Colonic mucosa (tissue), 4 donors: ENCODE measurements around the gene HOOK1. TPM values are rescaled to one million over a fixed set of nuclear protein-coding genes. Genes with fewer than 3 reads are reported as not detected.

Source experiments
- DNase-seq: peaks from one replicate; pipeline ENCODE4 v3.0.0-alpha.2; 2020
- H3K27ac ChIP-seq: fragments of 200-600 bp; one replicate; pipeline ENCODE4 v1.8.0; 2021
- H3K27me3 ChIP-seq: fragments of 200-600 bp; one replicate; pipeline ENCODE4 v1.8.0; 2021
- H3K36me3 ChIP-seq: fragments of 200-600 bp; one replicate; pipeline ENCODE4 v1.8.0; 2021
- H3K4me1 ChIP-seq: fragments of 200-600 bp; one replicate; pipeline ENCODE4 v1.8.0; 2021; ENCODE audit warnings: mild to moderate bottlenecking
- H3K4me3 ChIP-seq: fragments of 200-600 bp; one replicate; pipeline ENCODE4 v1.8.0; 2021
- H3K9ac ChIP-seq, 2 donors: one replicate each; pipeline ENCODE4 v1.7.0; 2013; ENCODE audit warnings: control low read depth in 2 of 2, low read depth in 2 of 2, low read length in 2 of 2
- H3K9me3 ChIP-seq: fragments of 200-600 bp; one replicate; pipeline ENCODE4 v1.8.0; 2021
- intact Hi-C: fragments of 100-400 bp; cut with DNase I; formaldehyde crosslinking; loops from one replicate; pipeline ENCODE4 v1.14.1; 2022
- total RNA-seq, 2 donors: library from RNA; stranded (reverse); fragmentation: NEBNext Ultra II Directional in 1 of 2; extraction: Animal tissue kit (Norgen Biotek cat#: 25700) in 1 of 2; gene quantifications; one replicate each; pipeline ENCODE4 v1.2.1, GENCODE V29; 2021
- TF ChIP-seq, protein P1 (sequence below): fragments of 200-600 bp; IDR thresholded peaks from one replicate; pipeline ENCODE4 v1.8.0; 2022; ENCODE audit warnings: antibody characterized with exemption, mild to moderate bottlenecking
- donor health status: healthy.
- donor health status: DM: no; HTN: no; CAD: no.
- donor health status: DM: no; HTN: no; CAD: no.

The HOOK1 gene
- total RNA-seq = 10 to 100 TPM; 42.4 to 47.8 TPM

DNA sequence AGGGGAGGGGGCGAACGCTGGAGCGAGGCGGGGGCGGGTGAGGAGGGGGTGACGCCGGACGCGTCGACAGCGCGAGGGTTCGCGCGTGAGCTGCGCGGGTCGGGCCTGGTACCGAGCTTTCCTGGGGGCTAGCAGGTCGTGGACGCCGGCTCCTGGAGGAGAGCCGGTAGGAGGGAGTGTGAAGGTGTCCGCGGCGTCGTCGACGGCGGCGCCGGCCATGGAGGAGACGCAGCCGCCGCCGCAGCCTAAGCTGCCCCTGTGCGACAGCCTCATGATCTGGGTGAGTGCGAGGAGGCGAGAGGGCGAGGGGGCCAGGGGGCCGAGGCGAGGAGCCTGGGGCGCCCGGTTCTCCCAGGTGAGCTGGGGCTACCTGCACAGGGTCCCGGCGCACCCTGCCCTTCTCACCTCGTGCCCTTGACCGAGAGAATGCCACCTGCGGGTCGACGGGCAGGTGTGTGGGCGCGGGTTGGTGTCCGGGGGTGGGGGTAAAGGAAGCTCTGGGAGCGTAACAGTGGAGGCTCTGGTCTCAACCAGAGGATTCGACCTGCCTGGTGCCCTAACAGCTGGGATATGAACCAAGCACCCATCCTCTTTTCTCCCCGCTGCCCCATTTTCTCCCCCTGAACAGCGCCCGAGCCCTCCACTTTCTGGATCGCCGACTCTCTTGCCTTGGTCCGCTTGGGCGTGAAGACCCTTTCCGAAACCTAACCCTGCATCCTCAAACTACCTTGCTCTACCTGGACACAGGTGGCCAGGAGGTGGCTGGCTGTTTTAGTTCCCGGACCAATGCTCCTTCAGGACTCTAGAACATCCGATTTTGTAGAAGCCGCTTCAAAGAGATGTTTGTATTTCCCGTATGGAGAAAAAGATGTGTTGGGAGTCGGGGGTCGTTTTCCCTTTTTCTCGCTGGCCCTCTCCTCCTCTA is at the start of gene HOOK1:
HOOK1 (plus strand) TSS at position 49 of the 925 bp plus-strand sequence; CDS start at position 218, 169 bp downstream.
- DNase-seq = peak; percentile 39
- no peaks in the 10 kb centered on the region for H3K9me3 ChIP-seq
- peaks cover 5% of the 10 kb centered on the region for H3K4me1 ChIP-seq
- H3K4me3 ChIP-seq = peak within 1 kb of the TSS; percentile 68
- TF ChIP-seq, protein P1, sequence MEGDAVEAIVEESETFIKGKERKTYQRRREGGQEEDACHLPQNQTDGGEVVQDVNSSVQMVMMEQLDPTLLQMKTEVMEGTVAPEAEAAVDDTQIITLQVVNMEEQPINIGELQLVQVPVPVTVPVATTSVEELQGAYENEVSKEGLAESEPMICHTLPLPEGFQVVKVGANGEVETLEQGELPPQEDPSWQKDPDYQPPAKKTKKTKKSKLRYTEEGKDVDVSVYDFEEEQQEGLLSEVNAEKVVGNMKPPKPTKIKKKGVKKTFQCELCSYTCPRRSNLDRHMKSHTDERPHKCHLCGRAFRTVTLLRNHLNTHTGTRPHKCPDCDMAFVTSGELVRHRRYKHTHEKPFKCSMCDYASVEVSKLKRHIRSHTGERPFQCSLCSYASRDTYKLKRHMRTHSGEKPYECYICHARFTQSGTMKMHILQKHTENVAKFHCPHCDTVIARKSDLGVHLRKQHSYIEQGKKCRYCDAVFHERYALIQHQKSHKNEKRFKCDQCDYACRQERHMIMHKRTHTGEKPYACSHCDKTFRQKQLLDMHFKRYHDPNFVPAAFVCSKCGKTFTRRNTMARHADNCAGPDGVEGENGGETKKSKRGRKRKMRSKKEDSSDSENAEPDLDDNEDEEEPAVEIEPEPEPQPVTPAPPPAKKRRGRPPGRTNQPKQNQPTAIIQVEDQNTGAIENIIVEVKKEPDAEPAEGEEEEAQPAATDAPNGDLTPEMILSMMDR = no peak
- intact Hi-C loops = no loop called here
- H3K27ac ChIP-seq = peak within 1 kb of the TSS; percentile 54
- no peaks in the 10 kb centered on the region for H3K36me3 ChIP-seq
- H3K27me3 ChIP-seq = peaks cover 4% of the 10 kb centered on the region
- peak within 1 kb of the TSS; percentile 81 to 93 for H3K9ac ChIP-seq

GRCh38 chr1:59765011-59765730 is 49.6 kb upstream of the HOOK1 start:
- intact Hi-C loops = no loop called here
- no peak overlapping the region for H3K9ac ChIP-seq
- no peak overlapping the region for H3K27ac ChIP-seq
- no peaks in the 10 kb centered on the region for H3K36me3 ChIP-seq
- H3K9me3 ChIP-seq = no peaks in the 10 kb centered on the region
- no peak for DNase-seq
- no peaks in the 10 kb centered on the region for H3K4me1 ChIP-seq
- no peak overlapping the region for H3K4me3 ChIP-seq
- TF ChIP-seq, protein P1 = no peak
- H3K27me3 ChIP-seq = no peaks in the 10 kb centered on the region

- intact Hi-C loops = no loop called here
- no peaks in the 10 kb centered on the region for H3K4me1 ChIP-seq
- no peaks in the 10 kb centered on the region for H3K27me3 ChIP-seq
- no peaks in the 10 kb centered on the region for H3K9me3 ChIP-seq
- no peaks in the 10 kb centered on the region for H3K36me3 ChIP-seq
- no peak overlapping the region for H3K27ac ChIP-seq
- no peak overlapping the region for H3K4me3 ChIP-seq
- DNase-seq = no peak
- TF ChIP-seq, protein P1 = no peak
- H3K9ac ChIP-seq = no peak overlapping the region
These were observed 48.4 kb upstream of the HOOK1 start for GRCh38 chr1:59766227-59766855.

DNA sequence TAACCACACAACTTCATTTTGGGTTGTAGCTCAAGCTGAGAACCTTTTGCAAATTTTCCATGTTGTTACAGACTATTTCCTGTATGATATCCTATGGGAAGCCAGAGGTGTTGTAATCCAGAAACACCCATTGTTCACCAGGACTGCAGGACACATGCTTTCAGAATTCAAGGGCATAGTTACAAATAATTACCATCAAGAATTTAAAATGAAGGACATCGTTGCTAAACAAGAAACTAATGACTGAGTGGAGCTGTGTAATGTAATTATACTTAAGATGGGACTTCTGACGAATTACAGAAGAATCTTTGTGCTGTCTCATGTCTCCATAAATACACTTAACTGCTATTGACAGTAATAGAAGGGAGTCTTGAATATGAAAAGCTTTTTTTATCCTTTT is 47.6 kb upstream of the HOOK1 start:
- H3K27ac ChIP-seq = no peak overlapping the region
- H3K36me3 ChIP-seq = no peaks in the 10 kb centered on the region
- no peaks in the 10 kb centered on the region for H3K27me3 ChIP-seq
- H3K9ac ChIP-seq = no peak overlapping the region
- H3K4me1 ChIP-seq = no peaks in the 10 kb centered on the region
- no peak for DNase-seq
- intact Hi-C loops = no loop called here
- H3K4me3 ChIP-seq = no peak overlapping the region
- TF ChIP-seq, protein P1 = no peak
- H3K9me3 ChIP-seq = no peaks in the 10 kb centered on the region
